ENCODE data around the gene HTATSF1. TPM values are rescaled to one million over a fixed set of nuclear protein-coding genes. Genes with fewer than 3 reads are reported as not detected.

Gene HTATSF1
- total RNA-seq = 35.8 TPM

- no peak for DNase-seq (ENCODE audit: low spot score)
Observed at GRCh38 chrX:136497556-136498052, at the start of gene HTATSF1. TSS of gene HTATSF1 (plus strand) at chrX:136497592. CDS start at chrX:136497685, 93 bp downstream.

- no peak for DNase-seq (ENCODE audit: low spot score)
Observed at GRCh38 chrX:136447968-136448367, 49.4 kb upstream of the HTATSF1 start.

- DNase-seq (ENCODE audit: low spot score) = no peak
Observed at GRCh38 chrX:136450050-136450830, 47.2 kb upstream of the HTATSF1 start.

- DNase-seq (ENCODE audit: low spot score) = no peak
Observed at GRCh38 chrX:136452614-136453013, 44.8 kb upstream of the HTATSF1 start.

GRCh38 chrX:136453114-136453513 is 44.3 kb upstream of the HTATSF1 start:
- no peak for DNase-seq (ENCODE audit: low spot score)

GRCh38 chrX:136453771-136454170 is 43.6 kb upstream of the HTATSF1 start:
- DNase-seq (ENCODE audit: low spot score) = no peak

- DNase-seq (ENCODE audit: low spot score) = no peak
Observed at GRCh38 chrX:136456133-136456532, 41.3 kb upstream of the HTATSF1 start.

GRCh38 chrX:136457303-136457917 is 40.0 kb upstream of the HTATSF1 start:
- no peak for DNase-seq (ENCODE audit: low spot score)

GRCh38 chrX:136464589-136464988 is 32.8 kb upstream of the HTATSF1 start:
- DNase-seq (ENCODE audit: low spot score) = no peak

- DNase-seq (ENCODE audit: low spot score) = no peak
Observed at GRCh38 chrX:136467303-136467702, 30.1 kb upstream of the HTATSF1 start.

GRCh38 chrX:136468391-136469103 is 28.8 kb upstream of the HTATSF1 start:
- DNase-seq (ENCODE audit: low spot score) = no peak

GRCh38 chrX:136473663-136474062 is 23.7 kb upstream of the HTATSF1 start:
- no peak for DNase-seq (ENCODE audit: low spot score)

GRCh38 chrX:136475236-136475635 is 22.2 kb upstream of the HTATSF1 start:
- no peak for DNase-seq (ENCODE audit: low spot score)

- no peak for DNase-seq (ENCODE audit: low spot score)
Observed at GRCh38 chrX:136476501-136476900, 20.9 kb upstream of the HTATSF1 start.

GRCh38 chrX:136477026-136477425 is 20.4 kb upstream of the HTATSF1 start:
- no peak for DNase-seq (ENCODE audit: low spot score)

- no peak for DNase-seq (ENCODE audit: low spot score)
Observed at GRCh38 chrX:136480383-136480782, 17.0 kb upstream of the HTATSF1 start.

- no peak for DNase-seq (ENCODE audit: low spot score)
Observed at GRCh38 chrX:136487647-136488046, 9.7 kb upstream of the HTATSF1 start, which contains the start of gene BRS3. TSS of gene BRS3 (plus strand) at chrX:136487947. CDS start at chrX:136488115, 168 bp downstream.

GRCh38 chrX:136488706-136489105 is 8.7 kb upstream of the HTATSF1 start:
- no peak for DNase-seq (ENCODE audit: low spot score)

GRCh38 chrX:136491832-136492231 is 5.6 kb upstream of the HTATSF1 start:
- DNase-seq (ENCODE audit: low spot score) = no peak

GRCh38 chrX:136493011-136493410 is 4.4 kb upstream of the HTATSF1 start:
- DNase-seq (ENCODE audit: low spot score) = no peak

GRCh38 chrX:136495043-136495442 is 2.3 kb upstream of the HTATSF1 start:
- DNase-seq (ENCODE audit: low spot score) = no peak

- DNase-seq (ENCODE audit: low spot score) = no peak
Observed at GRCh38 chrX:136496186-136496763, 1.1 kb upstream of the HTATSF1 start.

Data from mucosa of gallbladder (tissue), 1 donor.